LNCaP clone FGC (cell line): ENCODE results near the gene CEACAM7.

Source experiments
- DNase-seq: peaks from one replicate; pipeline ENCODE4 v3.0.0-alpha.2; 2011; ENCODE audit warnings: low read depth
- H3K4me3 ChIP-seq: 2 replicates; pipeline ENCODE4 v1.5.1; 2011; ENCODE audit warnings: mild to moderate bottlenecking, low read depth, low read length, control low read depth
- TF ChIP-seq, protein P1 (sequence below): IDR thresholded peaks from 2 replicates; pipeline ENCODE4 v1.5.1; 2012; ENCODE audit warnings: mild to moderate bottlenecking; ENCODE audit not compliant: control insufficient read depth, insufficient read depth; ENCODE audit errors: extremely low read depth

Gene CEACAM7

GRCh38 chr19:41694831-41695635, 7.0 kb upstream of the CEACAM7 start:
- TF ChIP-seq, protein P1, sequence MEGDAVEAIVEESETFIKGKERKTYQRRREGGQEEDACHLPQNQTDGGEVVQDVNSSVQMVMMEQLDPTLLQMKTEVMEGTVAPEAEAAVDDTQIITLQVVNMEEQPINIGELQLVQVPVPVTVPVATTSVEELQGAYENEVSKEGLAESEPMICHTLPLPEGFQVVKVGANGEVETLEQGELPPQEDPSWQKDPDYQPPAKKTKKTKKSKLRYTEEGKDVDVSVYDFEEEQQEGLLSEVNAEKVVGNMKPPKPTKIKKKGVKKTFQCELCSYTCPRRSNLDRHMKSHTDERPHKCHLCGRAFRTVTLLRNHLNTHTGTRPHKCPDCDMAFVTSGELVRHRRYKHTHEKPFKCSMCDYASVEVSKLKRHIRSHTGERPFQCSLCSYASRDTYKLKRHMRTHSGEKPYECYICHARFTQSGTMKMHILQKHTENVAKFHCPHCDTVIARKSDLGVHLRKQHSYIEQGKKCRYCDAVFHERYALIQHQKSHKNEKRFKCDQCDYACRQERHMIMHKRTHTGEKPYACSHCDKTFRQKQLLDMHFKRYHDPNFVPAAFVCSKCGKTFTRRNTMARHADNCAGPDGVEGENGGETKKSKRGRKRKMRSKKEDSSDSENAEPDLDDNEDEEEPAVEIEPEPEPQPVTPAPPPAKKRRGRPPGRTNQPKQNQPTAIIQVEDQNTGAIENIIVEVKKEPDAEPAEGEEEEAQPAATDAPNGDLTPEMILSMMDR: no peak
- no peak overlapping the region for H3K4me3 ChIP-seq
- no peak for DNase-seq

GRCh38 chr19:41694196-41694595, 6.1 kb upstream of the CEACAM7 start:
- TF ChIP-seq, protein P1: no peak
- no peak overlapping the region for H3K4me3 ChIP-seq
- DNase-seq: no peak

DNA sequence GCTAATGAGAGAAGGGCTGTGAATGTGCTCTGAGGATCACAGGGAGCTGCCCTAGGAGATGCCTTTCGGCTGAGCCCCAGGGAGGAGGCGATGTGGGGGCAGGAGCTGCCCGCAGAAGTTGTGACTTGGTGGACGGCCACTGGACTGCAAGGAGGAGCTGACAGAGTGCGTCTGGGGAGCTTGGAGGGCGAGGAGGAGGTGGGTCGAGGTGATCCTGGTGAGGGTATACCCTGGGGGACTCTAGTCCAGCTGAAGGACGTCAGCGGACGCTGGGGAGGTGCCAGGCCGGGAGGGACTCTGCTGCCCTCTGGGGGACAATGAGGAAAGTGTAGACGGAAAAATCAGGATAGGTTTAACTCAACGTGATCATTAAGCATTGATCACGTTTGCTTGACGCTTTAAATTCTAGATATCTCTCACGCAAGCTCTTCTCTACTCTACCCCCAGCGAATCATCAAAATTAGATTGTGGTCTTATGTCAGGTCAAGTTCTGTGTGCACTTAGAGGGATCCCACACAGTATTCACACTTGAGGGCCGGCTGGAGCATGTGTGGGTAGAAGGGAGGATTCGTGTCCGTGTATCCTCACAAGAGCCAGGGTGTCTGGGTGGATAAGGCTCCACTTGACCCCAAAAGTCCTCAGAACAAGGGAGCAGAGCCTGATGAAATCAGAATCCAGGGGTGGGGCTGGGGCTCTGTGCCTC, 3.3 kb upstream of the CEACAM7 start:
- DNase-seq: no peak
- TF ChIP-seq, protein P1: peak; percentile 60
- no peak overlapping the region for H3K4me3 ChIP-seq

DNA sequence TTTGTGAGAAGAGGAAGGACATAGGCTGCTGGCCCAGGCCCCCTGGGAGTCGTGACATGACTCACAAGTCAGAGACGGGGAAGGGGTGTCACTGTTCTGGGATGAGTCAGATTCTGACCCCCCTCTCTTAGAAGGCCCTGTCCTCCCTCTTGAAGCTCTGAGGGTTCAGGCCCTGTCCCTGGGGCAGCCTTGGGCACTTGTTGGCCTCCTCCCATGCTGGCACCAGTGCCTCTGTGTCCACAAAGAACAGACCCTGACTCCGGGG, 2.7 kb upstream of the CEACAM7 start:
- DNase-seq: no peak
- TF ChIP-seq, protein P1: no peak
- no peak overlapping the region for H3K4me3 ChIP-seq

- TF ChIP-seq, protein P1: no peak
- H3K4me3 ChIP-seq: no peak overlapping the region
- no peak for DNase-seq
Observed at GRCh38 chr19:41689993-41690800, 2.1 kb upstream of the CEACAM7 start.

DNA sequence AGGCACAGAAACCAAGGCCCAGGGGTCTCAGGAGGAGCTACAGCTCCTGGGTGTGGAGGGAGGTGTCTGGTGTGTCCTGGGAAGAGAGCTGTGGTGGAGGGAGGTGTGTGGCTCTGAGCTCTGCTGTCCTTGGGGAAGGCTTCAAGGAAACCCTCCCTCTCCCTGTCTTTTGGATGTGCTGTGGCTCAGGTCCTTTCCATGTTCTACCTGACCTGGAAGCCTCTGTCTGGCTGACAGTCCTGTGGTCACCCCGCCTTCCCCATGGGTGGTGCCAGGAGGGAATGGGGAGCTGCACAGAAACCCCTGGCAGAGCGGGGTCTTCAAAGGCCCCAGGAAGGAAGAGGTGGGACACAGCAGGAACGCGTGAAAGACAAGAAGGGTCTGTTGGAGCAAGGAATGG, 617 bp upstream of the CEACAM7 start:
- TF ChIP-seq, protein P1: no peak
- no peak overlapping the region for H3K4me3 ChIP-seq
- DNase-seq: no peak
